AG09319 (cell line): ENCODE data around the gene NTN5.

ENCODE experiments used
- DNase-seq: peaks from one replicate; pipeline ENCODE4 v3.0.0-alpha.2; 2010; ENCODE audit warnings: low read depth; ENCODE audit errors: extremely low read depth
- TF ChIP-seq, protein P1 (sequence below): IDR thresholded peaks from 2 replicates; pipeline ENCODE4 v1.5.1; 2011; ENCODE audit warnings: low read depth, mild to moderate bottlenecking, inconsistent platforms, low read length, moderate library complexity

The NTN5 gene

DNA sequence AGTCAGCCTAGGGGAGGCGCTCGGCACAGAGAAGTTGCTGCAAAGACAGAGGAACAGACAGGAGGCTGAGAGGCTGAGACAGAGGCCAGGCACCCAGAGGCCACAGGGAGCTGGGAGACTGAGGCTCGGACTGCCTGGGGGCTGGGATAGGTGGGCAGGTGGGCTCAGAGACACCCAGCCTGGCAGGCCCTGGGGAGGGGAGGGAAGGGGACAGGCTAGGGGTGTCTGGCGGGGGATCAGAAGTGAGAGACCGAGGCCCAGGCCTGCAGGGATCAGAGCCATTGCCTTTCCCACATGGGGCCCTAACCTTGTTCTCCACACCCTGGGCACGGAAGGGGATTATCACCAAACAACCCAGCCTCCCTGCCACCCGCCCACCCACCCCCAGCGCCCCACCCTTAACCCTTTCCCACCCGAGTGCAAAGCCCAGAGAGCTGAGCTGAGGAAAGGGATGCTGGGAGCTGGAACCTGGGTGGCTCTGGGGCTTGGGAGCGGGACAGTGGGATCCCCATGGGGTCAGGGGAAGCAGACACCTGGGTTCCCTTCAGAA, 1.3 kb downstream of the NTN5 start:
- no peak for DNase-seq
- TF ChIP-seq, protein P1, sequence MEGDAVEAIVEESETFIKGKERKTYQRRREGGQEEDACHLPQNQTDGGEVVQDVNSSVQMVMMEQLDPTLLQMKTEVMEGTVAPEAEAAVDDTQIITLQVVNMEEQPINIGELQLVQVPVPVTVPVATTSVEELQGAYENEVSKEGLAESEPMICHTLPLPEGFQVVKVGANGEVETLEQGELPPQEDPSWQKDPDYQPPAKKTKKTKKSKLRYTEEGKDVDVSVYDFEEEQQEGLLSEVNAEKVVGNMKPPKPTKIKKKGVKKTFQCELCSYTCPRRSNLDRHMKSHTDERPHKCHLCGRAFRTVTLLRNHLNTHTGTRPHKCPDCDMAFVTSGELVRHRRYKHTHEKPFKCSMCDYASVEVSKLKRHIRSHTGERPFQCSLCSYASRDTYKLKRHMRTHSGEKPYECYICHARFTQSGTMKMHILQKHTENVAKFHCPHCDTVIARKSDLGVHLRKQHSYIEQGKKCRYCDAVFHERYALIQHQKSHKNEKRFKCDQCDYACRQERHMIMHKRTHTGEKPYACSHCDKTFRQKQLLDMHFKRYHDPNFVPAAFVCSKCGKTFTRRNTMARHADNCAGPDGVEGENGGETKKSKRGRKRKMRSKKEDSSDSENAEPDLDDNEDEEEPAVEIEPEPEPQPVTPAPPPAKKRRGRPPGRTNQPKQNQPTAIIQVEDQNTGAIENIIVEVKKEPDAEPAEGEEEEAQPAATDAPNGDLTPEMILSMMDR, result no peak

DNA sequence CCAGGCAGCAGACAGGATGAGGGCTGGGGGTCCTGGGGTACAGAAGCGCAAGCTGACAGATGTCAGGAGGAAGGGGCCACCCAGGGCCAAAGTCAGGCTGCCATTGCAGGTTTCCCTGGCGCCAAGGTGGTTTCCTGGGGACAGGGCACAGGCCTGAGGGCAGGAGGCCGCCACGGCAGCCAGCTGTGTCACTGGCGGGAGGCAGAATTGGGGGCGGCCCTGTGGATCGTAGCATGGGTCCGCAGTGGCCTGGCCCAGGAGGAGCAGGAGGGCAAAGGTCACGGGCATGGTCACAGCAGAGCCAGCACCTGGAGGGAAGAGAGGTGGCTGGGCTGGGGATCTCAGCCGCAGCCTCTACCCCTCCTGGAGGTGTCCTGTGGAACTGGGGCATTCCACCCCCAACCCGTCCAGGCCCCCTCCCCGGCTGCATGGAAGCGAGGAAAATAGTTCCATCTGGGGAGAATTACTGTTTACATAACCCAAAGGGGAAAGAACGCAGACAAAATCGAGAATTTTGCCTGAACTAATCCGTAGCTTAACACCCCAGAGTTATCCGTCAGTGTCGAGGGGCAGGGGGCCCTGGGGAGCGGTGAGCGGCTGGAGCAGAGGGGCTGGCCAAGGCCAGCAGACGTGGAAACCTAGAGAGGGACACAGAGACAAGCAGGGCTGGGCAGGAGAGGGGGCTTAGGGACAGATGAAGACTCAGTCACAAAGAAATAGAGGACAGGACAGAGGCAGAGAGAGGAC, 1.9 kb downstream of the NTN5 start:
- DNase-seq, result no peak

GRCh38 chr19:48669903-48670668, 2.7 kb downstream of the NTN5 start:
- TF ChIP-seq, protein P1, result no peak
- DNase-seq, result no peak

More for the DNA sequence above, 1.9 kb downstream of the NTN5 start:
- TF ChIP-seq, protein P1, result no peak

- TF ChIP-seq, protein P1, result no peak
- DNase-seq, result no peak
Observed at GRCh38 chr19:48668761-48669160, 4.1 kb downstream of the NTN5 start.

DNA sequence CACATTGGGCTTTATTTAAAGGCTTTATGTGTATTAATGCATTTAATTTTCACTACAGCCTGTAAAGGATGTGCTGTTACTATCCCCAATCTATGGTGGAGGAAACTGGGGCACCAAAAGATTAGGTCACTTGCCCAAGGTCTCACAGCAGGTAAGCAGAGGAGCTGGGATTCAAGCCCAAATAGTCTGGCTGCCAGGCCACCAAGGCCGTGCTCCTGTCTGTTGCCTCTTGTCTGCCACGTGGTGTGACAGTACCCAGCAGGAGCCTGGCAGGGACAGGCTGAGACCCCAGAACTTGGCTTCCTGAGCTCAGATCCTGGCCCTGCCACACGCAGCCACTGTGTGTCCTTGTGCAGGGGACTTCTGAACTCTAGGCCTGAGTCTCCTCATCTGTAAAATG, 4.5 kb downstream of the NTN5 start:
- TF ChIP-seq, protein P1, result no peak
- DNase-seq, result no peak

DNA sequence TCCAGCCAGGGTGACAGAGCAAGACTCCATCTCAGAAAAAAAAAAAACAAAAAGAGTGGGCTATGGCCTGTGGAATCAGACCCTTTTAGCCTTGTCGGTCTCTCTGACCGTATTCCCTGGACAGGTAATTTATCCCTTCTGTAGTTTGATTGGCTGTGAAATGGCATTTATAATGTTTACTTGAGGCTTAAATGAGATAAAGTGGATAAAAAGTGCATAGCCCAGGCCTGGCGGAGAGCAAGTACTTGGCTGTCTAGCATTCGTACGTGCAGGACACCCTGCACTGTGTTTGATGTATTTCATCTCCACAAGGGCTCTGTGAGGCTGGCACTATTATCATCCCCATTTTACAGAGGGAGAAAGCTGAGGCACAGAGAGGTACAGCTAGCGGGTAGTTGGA, 7.0 kb downstream of the NTN5 start:
- DNase-seq, result no peak
- TF ChIP-seq, protein P1, result no peak

DNA sequence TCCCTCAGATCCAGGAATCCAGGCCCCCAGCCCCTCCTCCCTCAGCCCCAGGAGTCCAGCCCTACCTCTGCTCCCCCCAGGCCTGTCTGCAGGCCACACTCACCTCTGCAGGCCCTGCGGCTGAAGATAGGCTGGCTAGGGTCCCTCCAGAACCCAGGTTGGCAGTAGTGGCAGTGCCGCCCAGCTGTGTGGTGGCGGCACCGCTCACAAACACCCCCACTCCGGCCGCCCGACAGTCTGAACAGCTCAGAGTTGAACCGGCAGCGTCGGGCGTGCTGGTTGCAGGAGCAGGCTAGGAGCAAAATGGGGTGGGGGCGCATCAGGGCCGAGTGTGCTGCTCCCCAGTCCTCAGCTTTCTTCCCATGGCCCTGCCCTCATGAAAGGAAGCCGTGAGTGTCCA, 8.3 kb downstream of the NTN5 start:
- no peak for DNase-seq
- TF ChIP-seq, protein P1, result no peak
